OCI-M2 (cell line): Measurements from ENCODE around the gene DGKZ.
"Not testable (repeated sequence)": the region's sequence is repeated elsewhere in the genome, so short reads cannot be mapped to it uniquely, and the experiment has no call there.

Source experiments
- DNase-seq: peaks from one replicate; lab custom pipeline; 2025; ENCODE audit not compliant: unreplicated experiment; lab: John Stamatoyannopoulos, UW

The DGKZ gene, protein sequence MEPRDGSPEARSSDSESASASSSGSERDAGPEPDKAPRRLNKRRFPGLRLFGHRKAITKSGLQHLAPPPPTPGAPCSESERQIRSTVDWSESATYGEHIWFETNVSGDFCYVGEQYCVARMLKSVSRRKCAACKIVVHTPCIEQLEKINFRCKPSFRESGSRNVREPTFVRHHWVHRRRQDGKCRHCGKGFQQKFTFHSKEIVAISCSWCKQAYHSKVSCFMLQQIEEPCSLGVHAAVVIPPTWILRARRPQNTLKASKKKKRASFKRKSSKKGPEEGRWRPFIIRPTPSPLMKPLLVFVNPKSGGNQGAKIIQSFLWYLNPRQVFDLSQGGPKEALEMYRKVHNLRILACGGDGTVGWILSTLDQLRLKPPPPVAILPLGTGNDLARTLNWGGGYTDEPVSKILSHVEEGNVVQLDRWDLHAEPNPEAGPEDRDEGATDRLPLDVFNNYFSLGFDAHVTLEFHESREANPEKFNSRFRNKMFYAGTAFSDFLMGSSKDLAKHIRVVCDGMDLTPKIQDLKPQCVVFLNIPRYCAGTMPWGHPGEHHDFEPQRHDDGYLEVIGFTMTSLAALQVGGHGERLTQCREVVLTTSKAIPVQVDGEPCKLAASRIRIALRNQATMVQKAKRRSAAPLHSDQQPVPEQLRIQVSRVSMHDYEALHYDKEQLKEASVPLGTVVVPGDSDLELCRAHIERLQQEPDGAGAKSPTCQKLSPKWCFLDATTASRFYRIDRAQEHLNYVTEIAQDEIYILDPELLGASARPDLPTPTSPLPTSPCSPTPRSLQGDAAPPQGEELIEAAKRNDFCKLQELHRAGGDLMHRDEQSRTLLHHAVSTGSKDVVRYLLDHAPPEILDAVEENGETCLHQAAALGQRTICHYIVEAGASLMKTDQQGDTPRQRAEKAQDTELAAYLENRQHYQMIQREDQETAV

DNA sequence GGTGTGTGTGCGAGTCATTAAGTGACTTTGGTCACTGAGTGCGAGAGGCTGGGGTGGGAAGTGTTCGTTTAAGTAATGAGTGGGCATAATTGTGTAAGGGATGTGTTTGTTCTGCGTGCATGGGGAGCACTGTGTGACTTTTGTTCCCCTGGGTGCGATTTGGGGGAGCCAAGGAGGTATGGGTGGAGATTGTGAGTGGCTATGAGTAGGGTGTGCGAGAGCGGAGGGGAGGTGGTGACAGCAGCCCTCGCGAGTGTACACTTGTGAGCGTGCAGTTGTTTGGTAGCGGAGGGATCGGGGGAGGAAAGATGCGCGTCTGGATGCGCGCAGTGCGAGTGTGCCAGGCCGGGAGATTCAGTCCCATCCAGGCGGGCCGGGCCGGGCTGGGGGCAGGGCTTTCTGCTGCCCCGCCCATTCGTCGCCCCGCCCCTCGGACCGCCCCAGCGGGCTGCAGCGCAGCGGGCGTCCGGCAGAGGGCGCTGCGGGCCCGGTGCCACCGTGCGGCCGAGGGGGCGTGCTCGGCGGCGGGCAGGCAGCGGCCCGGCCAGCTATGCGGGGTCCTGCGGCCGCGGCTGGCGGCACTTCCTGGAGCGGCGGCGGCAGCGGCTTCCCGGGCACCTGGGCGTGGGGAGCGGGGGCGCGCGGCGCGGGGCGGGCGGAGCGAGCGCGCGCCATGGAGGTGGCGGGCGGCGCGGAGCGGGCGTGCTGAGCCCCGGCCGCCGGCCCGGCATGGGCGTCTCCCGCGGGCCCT is at the start of gene DGKZ:
Gene DGKZ, plus strand, starts transcription at position 578 of the 751 bp plus-strand sequence. CDS start 197 bp downstream, outside the sequence.
- DNase-seq: peak; percentile 12

GRCh38 chr11:46298699-46299433 is 48.4 kb upstream of the DGKZ start:
- no peak for DNase-seq

DNA sequence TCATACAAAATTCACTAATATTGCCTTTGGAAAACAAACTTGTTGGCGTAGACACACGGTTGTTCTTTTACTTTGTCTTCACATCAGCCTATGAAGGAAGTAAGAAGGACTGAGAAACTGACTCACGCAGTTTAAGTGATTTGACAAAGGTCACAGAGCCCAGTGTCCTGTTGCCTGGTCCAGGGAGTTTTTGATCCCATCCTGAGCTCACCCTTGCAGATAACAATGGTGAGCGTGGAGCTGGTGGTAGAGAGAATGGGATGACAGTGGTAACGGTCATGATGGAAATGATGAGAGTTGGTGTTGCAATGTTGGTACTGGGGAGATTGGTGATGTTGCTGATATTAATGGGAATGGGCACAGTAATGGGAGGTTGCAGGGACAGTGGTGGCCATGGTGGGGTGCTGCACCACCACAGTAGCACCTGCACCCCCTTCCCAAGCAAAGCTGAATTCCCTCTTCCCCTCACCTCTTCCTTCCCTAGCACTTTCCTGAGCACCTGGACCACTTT is 47.8 kb upstream of the DGKZ start:
- DNase-seq: no peak

GRCh38 chr11:46300270-46300669 is 47.0 kb upstream of the DGKZ start:
- no peak for DNase-seq

DNA sequence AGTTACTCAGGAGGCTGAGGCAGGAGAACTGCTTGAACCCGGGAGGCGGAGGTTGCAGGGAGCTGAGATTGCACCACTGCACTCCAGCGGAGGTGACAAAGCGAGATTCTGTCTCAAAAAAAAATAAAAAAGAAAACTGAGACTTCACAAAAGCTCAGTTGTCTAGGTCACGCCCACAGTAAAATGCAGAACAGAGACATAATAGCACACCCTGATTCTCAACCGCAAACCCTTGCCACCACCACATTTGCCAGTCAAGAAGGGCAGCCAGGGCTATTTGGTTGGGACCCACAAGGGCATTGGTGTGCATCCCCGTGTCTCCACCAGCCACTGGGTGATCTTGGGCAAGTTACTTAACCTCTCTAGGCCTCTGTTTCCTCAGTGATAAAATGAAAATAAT is 44.4 kb upstream of the DGKZ start:
- no peak for DNase-seq

DNA sequence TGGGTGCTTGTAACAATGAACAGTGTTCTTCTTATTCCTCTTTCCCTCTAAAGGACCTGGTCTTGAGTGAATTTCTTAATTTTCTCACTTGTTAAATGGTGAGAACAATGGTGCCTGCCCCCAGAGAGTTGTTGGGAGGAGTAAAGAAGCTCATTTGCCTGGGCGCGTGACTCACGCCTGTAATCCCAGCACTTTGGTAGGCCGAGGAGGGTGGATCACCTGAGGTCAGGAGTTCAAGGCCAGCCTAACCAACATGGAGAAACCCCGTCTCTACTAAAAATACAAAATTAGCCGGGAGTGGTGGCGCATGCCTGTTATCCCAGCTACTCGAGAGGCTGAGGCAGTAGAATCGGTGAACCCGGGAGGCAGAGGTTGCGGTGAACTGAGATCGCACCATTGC is 43.2 kb upstream of the DGKZ start:
- DNase-seq: not testable (repeated sequence)

GRCh38 chr11:46304605-46305179 is 42.6 kb upstream of the DGKZ start:
- no peak for DNase-seq

GRCh38 chr11:46305295-46305694 is 42.0 kb upstream of the DGKZ start:
- no peak for DNase-seq

DNA sequence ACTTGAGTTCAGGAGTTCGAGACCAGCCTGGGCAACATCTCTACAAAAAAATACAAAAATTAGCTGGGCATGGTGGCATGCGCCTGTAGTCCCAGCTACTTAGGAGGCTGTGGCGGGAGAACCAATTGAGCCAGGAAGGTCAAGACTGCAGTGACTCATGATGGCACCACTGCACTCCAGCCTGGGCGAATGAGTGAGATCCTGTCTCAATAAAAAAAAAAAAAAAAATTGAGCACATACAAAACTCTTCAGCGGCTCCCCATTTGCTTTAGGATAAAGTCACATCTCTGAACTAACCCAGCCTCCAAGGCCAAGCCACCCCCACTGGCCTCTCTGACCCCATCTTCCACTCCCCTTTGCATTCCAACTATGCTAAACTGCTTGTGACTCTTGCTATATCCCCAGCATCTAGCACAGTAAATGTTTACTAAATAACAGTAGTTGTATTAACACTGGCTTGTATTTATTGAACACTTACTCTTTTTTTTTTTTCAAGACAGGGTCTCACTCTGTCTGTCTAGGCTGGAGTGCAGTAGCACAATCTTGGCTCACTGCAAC is 40.9 kb upstream of the DGKZ start:
- no peak for DNase-seq

DNA sequence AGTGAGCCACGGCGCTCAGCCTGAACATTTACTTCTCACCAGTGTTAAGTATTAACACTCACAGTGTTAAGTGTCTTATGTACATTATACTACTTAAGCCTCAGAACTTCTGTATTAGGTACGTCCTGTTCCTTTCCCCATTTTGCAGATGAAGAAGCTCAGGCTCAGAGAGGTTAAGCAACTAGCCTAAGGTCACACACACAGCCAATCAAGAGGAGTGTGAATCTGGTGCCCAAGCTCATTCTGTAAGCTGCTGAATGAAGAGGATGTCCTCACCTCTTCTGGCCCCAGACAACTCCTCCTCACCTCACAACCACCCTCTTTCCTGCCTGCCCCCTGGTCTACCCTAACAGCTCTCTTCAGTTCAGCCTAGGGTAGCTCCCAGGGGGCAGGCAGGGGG is 39.9 kb upstream of the DGKZ start:
- DNase-seq: no peak

DNA sequence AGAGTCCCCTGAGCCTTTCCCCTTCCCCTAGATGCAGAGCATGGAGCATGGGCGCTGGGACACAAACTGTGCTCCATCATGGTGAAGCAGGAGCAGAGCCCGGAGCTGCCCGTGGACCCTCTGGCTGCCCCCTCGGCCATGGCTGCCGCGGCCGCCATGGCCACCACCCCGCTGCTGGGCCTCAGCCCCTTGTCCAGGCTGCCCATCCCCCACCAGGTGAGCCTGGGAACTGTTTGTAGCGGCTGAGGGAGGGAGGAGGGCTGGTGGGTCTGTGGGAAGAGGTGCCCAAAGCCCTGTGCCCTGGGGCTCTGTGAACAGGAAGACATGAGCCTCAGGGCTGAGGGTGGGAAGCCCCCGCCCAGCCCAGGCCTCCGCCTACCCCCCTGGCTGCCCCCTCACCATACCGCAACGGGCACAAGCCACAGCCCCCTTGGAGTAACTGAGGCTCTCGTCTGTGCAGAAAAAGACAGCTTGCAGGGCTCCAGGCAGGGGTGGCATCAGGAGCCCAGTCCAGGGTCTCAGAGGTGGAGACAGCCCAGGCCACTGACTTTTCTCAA is 39.4 kb upstream of the DGKZ start:
- no peak for DNase-seq

DNA sequence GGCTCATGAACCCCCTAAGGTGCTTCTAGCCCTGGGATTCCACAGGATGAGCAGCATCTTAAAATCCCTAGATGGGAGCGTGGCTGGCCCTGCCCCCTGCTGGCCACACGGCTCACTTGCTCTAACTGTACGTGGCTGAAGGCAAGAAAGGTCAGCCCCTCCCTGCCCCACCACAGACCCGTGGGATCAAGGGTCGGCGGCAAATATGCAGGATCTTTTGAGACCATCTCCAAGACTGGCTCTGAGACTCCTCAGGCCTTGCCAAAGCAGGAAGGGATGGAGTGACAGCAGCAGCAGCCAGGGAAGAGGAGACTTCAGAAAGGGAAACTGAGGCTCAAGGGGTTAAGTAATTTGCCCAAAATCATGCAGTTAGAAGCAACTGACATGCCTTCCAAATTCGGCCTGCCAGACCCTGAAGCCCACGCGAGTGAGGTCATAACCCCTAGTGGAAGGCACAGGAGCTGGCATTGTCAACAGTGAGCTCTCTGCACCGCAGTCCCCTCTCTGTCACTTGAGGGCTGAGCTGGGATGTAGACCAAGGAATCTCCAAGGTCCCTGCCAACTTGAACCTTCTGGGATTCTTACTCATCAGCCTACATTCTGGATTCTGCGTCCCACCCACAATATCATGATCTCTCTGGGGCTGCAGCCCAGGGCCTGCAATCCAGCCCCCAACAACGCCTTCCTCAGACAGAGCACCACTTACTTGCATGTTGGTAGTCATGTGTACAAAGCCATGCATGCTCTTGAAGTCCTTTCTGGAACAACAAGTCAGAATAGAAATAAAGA is 38.4 kb upstream of the DGKZ start:
- no peak for DNase-seq

DNA sequence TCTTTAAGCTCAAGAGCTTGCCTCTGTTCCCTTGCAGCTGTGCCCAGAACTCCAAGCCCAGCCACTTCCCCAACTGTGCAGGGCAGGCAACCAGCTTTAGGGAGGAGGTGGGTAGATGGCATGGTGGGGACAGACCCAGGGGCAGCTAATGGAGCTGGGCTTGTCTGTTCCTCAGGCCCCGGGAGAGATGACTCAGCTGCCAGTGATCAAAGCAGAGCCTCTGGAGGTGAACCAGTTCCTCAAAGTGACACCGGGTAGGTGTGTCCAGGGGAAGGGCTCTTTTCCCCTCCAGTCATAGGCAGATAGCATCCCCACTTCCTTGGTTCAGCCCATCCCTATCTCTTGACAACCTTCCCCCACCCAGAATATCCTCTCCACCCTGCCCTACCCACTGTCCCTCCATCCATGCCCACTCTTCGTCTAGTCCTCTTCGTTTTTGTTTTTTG is 37.4 kb upstream of the DGKZ start:
- no peak for DNase-seq

DNA sequence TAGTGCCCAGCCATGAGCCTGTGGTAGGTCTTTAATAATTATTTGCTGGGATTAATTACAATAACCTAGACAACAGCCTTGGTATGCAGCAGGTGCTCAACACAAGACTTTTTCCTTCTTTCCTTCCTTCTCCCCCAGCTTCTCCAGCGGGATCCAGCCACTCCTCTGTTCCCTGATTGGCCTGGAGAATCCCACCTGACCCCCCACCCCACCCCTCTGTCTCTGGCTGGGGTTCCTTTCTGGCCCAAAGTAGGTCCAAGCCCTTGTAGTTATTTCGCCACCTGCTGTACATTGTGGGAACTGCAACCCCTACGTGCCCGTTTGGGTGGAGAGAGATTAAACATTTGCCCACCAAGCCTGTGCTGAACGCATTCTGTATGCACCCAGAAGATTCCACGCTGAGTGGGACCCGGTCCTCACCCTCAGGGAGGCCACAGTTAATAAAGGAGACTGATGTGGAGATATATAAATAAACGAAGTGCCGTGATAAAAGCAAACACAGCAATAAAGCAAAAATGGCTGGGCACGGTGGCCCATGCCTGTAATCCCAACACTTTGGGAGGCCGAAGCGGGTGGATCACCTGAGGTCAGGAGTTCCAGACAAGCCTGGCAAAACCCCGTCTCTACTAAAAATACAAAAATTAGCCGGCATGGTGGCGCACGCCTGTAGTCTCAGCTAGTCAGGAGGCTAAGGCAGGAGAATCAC is 32.1 kb upstream of the DGKZ start:
- DNase-seq: no peak

DNA sequence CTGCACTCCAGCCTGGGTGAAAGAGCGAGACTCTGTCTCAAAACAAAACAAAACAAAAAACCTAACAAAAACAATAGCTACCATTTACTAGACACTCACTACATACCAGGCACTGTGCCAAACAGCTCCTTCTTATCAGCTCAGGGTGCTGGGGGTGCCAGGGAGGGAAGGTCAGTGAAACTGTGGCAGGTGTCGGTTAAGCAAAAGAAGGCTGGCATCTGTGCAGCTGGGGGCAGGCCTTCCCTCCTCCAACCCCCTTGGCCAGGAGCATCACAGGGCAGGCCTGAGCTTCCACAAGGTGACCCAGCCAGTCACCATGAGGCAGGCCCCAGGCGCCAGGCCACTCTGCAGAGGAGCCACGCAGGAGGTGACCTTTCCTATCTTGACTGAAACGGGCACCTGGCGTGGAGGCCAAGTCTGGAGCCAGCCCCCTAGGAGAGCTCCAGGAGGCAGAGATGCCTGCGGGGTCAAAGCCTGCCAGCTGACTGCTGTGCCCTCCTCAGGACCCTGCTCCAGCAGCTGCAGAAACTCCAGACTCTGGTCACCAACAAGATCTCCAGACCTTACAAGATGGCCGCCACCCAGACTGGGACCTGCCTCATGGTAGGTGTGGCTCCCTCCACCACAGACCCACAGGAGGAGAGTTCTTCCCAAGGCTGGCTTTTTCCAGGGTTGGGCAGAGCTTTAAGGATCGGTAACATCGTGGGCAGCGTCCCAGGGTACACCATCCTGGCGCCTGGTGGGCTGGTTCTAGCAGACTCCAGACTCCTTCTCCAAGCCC is 31.3 kb upstream of the DGKZ start:
- no peak for DNase-seq

DNA sequence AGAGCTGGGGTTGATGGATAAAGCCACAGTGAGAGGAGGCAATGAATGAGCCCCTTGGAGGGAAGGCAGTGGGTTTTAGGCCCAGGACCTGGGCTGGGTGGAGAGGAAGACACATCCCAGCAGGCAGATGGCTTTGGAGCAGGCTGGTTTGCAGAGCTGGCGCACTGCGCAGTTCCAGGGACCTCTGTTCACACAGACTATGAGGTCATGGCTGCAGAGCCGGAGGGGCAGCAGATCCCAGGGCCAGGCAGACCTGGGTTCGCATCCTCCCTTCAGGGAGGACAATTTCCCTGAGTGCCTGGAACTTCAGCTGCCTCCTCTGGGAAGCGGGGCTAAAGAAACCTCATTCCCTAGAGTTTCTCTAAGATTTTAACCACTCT is 28.2 kb upstream of the DGKZ start:
- DNase-seq: no peak

DNA sequence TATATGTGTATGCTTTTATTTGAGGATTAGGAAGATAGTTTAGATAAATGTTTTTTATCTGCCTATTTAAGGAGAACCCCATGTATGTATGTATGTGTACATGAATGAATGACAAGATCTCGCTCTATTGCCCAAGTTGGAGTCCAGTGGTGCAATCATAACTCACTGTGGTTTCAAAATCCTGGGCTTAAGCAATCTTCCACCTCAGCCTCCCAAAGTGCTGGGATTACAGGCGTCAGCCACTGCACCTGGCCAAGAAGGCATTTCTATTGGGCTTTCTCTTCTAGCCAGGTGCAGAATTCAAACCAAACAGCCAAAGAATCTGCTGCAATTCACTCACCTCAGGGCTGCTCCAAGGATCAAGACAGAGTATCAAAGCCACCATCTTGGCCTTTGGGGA is 25.5 kb upstream of the DGKZ start:
- no peak for DNase-seq
